Thyroid gland (tissue), 4 donors: Measurements from ENCODE around the gene ACTR10. TPM values are rescaled to one million over a fixed set of nuclear protein-coding genes. Genes with fewer than 3 reads are reported as not detected.

Experiments used
- DNase-seq, 2 donors: peaks; one replicate each; pipeline ENCODE4 v3.0.0-alpha.2; 2019
- H3K27ac ChIP-seq, 3 donors: fragments of 200-600 bp; sonication (generic); 1 replicate in 2 of 3; 2 replicates in 1 of 3; pipeline ENCODE4 v1.5.1; 2016 to 2019; ENCODE audit warnings: mild to moderate bottlenecking in 1 of 3, moderate library complexity in 1 of 3
- H3K27me3 ChIP-seq: fragments of 200-600 bp; sonication (generic); one replicate; pipeline ENCODE4 v1.5.1; 2019
- H3K36me3 ChIP-seq, 2 donors: fragments of 200-600 bp; sonication (generic); one replicate each; pipeline ENCODE4 v1.5.1; 2016 to 2019
- H3K4me1 ChIP-seq, 2 donors: fragments of 200-600 bp; sonication (generic); one replicate each; pipeline ENCODE4 v1.5.1; 2017 to 2019
- H3K4me3 ChIP-seq, 3 donors: fragments of 200-600 bp; sonication (generic); replicated peaks in 1 of 3; 1 replicate in 2 of 3; 2 replicates in 1 of 3; pipeline ENCODE4 v1.5.1; 2016; ENCODE audit warnings: mild to moderate bottlenecking in 1 of 3
- H3K9me3 ChIP-seq: fragments of 200-600 bp; sonication (generic); one replicate; pipeline ENCODE4 v1.5.1; 2017
- CTCF ChIP-seq, 6 experiments: fragments of 200-600 bp in 3 of 6; fragments of 450-650 bp in 3 of 6; sonication (generic) in 3 of 6; IDR thresholded peaks; one replicate each; pipeline ENCODE4 v1.5.1; 2016 to 2019; ENCODE audit warnings: antibody characterized with exemption in 6 of 6, mild to moderate bottlenecking in 2 of 6, inconsistent platforms in 1 of 6, moderate library complexity in 1 of 6
- POLR2A ChIP-seq, 2 donors: fragments of 450-650 bp; IDR thresholded peaks; one replicate each; pipeline ENCODE4 v1.6.1; 2017; ENCODE audit warnings: antibody characterized with exemption in 2 of 2, mild to moderate bottlenecking in 2 of 2, moderate library complexity in 1 of 2
- WGBS, 2 donors: methylation state at CpG; one replicate each; pipeline ENCODE4 v1.1.5; 2017; 5-methylcytosine and 5-hydroxymethylcytosine counted together
- intact Hi-C: fragments of 100-400 bp; cut with DNase I; formaldehyde crosslinking; loops from one replicate; pipeline ENCODE4 v1.15.1; 2023
- total RNA-seq, 4 donors: library from RNA; depleted of rRNA; stranded (reverse); fragments of >200 nt; gene quantifications; one replicate each; pipeline ENCODE4 v1.2.3, GENCODE V29; 2016

The ACTR10 gene
- total RNA-seq, 4 donors from 2014 or later: 59.8 to 79.1 (median 69.0) TPM

- intact Hi-C loops: no loop called here
- WGBS, 2 donors: 89 to 91% methylated on average over 5 of the region's 5 CpGs
These were observed 1.9 kb upstream of the ACTR10 start for GRCh38 chr14:58198086-58198485.

GRCh38 chr14:58200480-58200841 is 512 bp downstream of the ACTR10 start:
- no peaks in the 10 kb centered on the region for H3K9me3 ChIP-seq
- no peaks in the 10 kb centered on the region for H3K36me3 ChIP-seq
- no peaks in the 10 kb centered on the region for H3K27me3 ChIP-seq
- peaks cover 6 to 13% of the 10 kb centered on the region in 2 donors for H3K4me1 ChIP-seq
- TF ChIP-seq POLR2A (IDR thresholded peaks at IDR 0.05) (no peak), CTCF (IDR thresholded peaks at IDR 0.05) (no peak)
- H3K27ac ChIP-seq: peak overlapping the region; percentile 83 to 87 (median 86)
- intact Hi-C loops: no loop called here
- no peak for DNase-seq
- 0 to 2% methylated on average over 8 to 11 of the region's 11 CpGs for WGBS, 2 donors
- peak overlapping the region; percentile 23 to 73 (median 37) for H3K4me3 ChIP-seq

More at GRCh38 chr14:58198086-58198485, 1.9 kb upstream of the ACTR10 start:
- TF ChIP-seq POLR2A (IDR thresholded peaks at IDR 0.05): no peak
- no peak for TF ChIP-seq CTCF (IDR thresholded peaks at IDR 0.05)
- no peaks in the 10 kb centered on the region for H3K9me3 ChIP-seq
- no peaks in the 10 kb centered on the region for H3K36me3 ChIP-seq
- H3K4me1 ChIP-seq: peaks cover 6 to 13% of the 10 kb centered on the region in 2 donors
- H3K27ac ChIP-seq: no peak overlapping the region
- H3K4me3 ChIP-seq: no peak overlapping the region
- H3K27me3 ChIP-seq: no peaks in the 10 kb centered on the region
- DNase-seq: no peak

GRCh38 chr14:58200846-58201245 is 897 bp downstream of the ACTR10 start:
- intact Hi-C loops: no loop called here
- Histone ChIP-seq H3K27ac (peak overlapping the region in 2 of 3 donors; percentile 83 to 86), H3K9me3 (no peaks in the 10 kb centered on the region), H3K27me3 (no peaks in the 10 kb centered on the region), H3K36me3 (no peaks in the 10 kb centered on the region), H3K4me1 (peaks cover 6 to 13% of the 10 kb centered on the region in 2 donors), H3K4me3 (peak overlapping the region in 2 of 3 donors; percentile 37 to 73)
- no peak for DNase-seq
- WGBS, 2 donors: 7 to 11% methylated on average over 2 of the region's 2 CpGs
- TF ChIP-seq CTCF (IDR thresholded peaks at IDR 0.05) (no peak), POLR2A (IDR thresholded peaks at IDR 0.05) (no peak)

GRCh38 chr14:58213176-58213575 is 13.2 kb downstream of the ACTR10 start:
- Histone ChIP-seq H3K27me3 (no peaks in the 10 kb centered on the region), H3K27ac (no peak overlapping the region), H3K36me3 (peaks cover 8 to 26% of the 10 kb centered on the region in 2 donors), H3K4me3 (no peak overlapping the region), H3K4me1 (no peaks in the 10 kb centered on the region), H3K9me3 (no peaks in the 10 kb centered on the region)
- intact Hi-C loops: no loop called here
- TF ChIP-seq POLR2A (IDR thresholded peaks at IDR 0.05): no peak
- TF ChIP-seq CTCF (IDR thresholded peaks at IDR 0.05): no peak
- DNase-seq: no peak

- H3K27ac ChIP-seq: no peak overlapping the region
- H3K27me3 ChIP-seq: no peaks in the 10 kb centered on the region
- intact Hi-C loops: no loop called here
- no peak for TF ChIP-seq CTCF (IDR thresholded peaks at IDR 0.05)
- TF ChIP-seq POLR2A (IDR thresholded peaks at IDR 0.05): no peak
- WGBS, 2 donors: 92% methylated on average over 2 of the region's 2 CpGs
- DNase-seq: no peak
- peaks cover 6 to 32% of the 10 kb centered on the region in 2 donors for H3K36me3 ChIP-seq
- no peaks in the 10 kb centered on the region for H3K9me3 ChIP-seq
- H3K4me3 ChIP-seq: no peak overlapping the region
- no peaks in the 10 kb centered on the region for H3K4me1 ChIP-seq
These were observed 15.4 kb downstream of the ACTR10 start for GRCh38 chr14:58215191-58215914.
